ENCODE measurements around the gene SPEM1.

Gene SPEM1

DNA sequence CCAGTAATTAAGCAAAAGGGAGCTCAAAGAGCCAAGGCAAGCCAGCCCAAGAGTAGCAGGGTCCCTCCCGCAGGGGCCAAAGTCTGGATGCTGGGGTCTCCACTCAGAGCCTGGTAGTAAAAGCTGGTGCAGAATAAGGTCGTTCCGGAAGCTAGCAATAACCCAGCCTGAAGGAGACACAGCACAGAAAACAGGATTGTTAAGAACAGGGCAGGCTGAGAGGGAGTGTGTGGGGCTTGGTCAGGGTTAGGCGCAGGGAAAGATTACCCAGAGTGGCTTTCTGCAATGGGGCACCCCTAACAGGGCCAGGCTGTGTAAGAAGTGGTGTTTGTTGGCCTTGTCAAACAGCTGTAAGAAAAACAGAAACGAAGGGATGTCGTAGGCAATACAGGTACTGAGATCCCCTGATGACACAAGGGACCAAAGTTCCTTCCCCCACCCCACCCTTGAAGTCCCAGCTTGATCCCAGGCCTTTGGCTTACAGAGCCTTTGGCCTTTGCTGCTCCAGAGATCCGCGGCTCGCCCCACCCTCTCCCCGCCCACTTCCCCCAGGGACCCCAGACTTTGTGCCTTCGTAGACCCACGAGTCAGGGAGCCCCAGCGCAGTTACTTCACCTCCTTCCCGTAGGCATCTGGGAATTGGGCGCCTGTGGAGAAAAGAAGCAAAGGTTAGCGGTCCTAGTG is 16.9 kb upstream of the SPEM1 start:
- DNase-seq = no peak

GRCh38 chr17:7403727-7403976 is 16.5 kb upstream of the SPEM1 start:
- DNase-seq = no peak

- peak; percentile 88 for DNase-seq
Measured at GRCh38 chr17:7403977-7404736, 16.0 kb upstream of the SPEM1 start, which contains the start of gene TMEM256. TSS of gene TMEM256 (minus strand) at chr17:7404097. CDS start at chr17:7404084, 13 bp downstream.

DNA sequence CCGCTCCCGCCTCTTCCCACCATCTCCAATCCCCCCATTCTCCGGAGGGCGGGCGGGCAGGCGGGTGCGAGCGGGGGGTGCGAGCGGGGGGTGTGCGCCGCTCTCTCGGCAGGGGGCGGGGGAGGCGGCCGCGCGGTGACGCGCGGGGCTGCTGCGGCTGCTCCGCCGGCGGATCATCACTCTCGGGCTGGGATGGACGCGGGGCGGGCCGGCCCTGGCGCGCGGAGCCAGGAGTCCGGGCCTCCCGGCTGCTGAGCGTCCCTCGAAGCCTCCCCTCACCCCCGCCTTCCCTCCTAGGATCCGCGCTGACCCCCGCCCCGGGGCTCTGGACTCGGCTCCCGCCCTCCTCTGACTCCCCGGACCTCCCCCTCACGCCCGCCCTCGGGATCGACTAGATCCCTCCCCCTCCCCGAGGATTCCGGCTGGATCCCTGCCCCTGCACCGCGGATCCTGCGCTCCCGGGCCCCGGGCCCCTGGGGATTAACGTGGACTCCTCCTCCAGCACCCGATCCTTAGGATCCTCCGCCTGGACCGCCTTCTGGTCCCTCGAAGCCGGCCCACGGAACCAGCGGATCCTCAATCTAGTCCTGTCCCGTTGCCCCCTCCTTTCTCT is 15.3 kb upstream of the SPEM1 start:
- no peak for DNase-seq

DNA sequence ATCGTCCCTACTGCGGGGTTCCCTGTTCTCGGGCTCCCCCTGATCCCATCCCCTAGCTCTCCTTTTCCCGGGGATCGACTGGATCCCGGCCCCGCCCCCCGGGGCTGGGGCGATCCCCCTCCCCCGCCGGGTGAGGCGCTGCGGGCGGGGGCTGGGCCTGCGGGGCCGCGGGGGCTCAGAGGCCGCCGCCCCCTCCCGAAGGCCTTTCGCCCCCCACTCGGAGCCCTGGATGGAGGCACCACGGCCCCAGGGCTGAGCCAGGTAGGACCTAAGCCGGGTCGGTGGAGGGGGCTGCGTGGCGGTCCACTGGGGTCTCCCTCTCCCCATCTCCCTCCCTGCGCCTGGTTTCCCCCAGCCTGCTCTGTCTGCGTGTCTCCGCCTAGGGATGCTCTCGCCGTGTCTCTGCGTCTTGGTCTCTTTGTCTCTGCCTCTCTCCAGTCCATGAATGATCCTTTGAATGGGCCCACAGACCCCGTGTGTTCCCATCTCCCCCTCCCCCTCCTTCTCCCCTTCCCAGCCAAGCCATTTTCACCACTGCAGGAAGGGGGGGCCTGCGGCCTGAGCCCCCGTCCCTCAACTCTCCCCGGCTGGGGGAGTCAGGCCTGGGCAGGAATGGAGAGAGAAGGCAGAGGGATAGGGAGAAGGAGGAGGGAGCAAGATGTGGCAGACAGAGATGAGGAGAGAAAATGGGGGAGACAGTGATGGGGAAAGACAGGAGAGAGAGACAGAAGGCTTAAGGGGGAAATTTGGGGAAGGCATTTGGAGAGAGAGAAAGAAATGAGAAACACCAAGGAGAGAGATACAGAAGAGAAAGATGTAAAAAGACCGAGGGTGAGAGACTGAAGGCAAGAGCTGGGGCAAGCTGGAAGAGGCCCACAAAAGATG is 14.5 kb upstream of the SPEM1 start:
- no peak for DNase-seq

DNA sequence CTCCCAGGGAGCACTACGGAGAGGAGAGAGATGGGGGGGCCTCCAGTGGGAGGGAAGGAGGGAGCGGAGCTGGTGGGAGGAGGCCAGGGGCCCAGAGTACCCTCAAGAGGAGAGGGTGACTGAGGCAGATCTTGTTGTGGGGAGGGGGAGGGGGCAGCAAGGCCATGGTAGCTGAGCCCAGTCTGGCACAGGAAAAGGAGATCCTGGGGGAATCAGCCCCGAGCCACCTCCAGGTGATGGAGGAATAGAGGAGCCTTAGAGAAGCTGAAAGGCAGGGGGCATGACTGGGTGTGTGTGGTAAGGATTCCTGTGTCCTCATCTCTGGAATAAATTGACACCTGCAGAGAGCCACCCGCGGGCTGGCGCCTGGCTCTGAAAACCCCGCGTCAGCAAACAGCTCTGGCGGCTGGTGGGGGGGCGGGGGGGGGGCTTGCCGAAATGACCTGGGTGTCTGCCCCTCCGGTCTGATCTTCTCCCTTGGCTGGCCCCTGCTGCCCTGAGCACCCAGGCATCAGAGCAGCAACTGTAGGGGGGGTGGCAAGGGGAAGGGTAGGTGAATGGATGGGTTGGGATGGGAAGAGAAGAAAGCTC is 13.8 kb upstream of the SPEM1 start:
- no peak for DNase-seq

- DNase-seq = no peak
Measured at GRCh38 chr17:7407082-7407481, 13.0 kb upstream of the SPEM1 start.

DNA sequence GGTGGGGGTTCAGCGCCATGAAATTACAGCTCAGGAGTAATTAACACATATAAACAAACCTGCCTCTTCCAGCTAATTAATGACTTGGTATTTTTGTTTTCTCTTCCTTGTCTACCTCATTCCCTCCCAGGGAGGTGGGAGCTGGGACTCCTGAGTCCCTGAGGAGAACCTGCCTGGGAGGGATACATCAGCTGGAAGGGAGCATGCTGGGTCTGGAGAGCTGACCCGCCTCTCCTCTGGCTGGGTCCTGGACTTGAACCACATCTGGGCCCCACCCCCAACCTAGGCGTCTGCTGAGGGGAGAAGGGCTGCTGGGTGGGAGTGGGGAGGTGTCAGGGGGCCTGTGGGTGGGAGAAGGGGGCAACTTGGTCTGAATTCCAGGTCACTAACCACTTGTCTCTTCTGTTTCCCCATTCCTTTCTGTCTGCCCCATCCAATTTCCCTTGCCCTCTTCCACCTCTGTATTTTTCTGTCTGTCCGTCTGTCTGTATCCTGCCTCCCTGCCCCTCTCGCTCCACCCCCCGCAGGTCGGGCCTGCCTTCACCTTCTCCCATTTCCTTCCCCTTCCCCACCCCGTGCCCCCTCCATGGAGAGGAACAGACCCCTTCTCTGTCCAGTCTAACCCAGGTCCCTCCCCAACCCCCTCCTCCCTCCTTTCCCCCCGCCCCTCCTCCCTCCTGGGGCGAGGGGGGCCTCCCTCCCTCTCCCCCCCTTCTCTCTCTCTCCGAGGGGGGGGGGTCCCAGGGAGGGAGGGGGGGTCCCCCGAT is 12.5 kb upstream of the SPEM1 start, which contains the start of gene NLGN2:
Gene NLGN2 (plus strand): TSS at position 361 of the 767 bp plus-strand sequence. CDS start 411 bp downstream, outside the sequence.
- DNase-seq = no peak

- DNase-seq = no peak
Measured at GRCh38 chr17:7408252-7408727, 11.8 kb upstream of the SPEM1 start.

DNA sequence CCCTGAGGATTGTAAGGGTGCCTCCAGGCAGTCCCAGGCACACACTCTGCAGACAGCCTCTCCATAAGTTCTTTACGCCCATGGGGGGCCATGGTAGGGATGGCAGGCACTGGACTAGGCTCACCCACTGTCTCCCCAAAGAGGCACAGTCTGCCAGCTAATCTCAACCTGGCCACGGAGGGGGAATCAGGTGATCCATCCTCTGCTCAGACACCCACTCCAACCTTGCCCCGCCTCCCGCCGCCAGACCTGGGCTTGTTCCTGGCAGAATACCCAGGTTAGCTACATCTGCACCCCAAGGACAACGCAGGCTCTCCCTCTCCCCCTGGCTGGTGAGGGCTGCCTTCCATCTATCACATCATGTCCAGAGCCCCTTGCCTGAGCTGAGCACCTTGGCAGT is 11.3 kb upstream of the SPEM1 start:
- no peak for DNase-seq

DNA sequence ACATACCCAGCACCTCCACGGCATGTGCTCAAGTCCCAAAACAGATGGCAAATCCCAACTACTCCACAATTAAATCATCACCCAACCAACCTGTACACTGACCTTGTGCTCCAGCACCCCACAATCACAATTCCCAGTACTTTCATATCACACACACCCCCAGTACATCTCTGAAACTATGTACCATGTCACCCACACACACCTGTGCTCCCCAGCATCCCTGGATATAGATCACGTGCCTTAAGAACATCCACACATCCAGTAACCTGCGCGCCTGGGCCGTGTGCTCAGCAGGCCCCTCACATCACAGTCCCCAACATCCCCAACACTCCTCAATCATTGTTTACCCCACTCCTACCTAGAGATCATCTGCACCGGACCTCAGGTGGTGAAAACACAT is 10.4 kb upstream of the SPEM1 start:
- no peak for DNase-seq

DNA sequence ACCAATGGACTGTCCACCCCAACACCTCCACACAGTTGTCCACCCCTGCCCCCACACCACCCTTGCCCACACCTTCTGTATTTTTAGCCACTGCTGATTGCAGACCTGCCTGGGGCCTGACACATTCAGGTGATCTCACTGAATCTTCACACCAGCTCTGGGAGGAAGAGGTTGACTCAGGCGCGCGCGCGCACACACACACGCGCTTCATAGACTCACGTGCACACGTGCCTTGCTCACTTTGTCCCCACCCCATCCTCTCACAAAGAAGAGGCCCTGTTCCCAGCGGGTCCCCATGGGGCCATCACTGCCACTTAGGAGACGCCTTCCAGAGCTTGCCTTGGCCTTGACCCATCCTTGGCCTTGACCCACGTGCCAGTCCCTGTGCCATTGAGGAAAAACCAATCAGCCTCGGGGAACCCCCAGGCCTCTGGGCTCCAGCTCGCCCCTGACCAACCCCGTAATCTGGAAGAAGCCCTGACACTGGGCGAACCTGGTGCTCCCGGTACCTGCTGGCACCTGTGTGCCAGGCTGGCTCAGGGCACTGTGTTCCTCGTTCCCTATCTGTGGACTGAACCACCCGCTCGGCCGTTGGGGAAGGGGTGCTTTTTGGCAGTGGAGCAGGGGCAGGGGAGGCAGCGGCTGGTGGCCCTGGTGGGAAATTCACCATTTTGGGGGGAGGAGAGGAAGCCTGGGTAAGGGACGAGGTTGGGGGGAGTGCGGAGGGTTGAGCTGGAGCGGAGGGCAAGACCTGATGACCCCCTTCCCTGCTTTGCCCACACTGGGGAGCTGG is 9.3 kb upstream of the SPEM1 start:
- no peak for DNase-seq

GRCh38 chr17:7411427-7411750 is 8.7 kb upstream of the SPEM1 start:
- DNase-seq = no peak

- no peak for DNase-seq
Measured at GRCh38 chr17:7413346-7413985, 6.7 kb upstream of the SPEM1 start.

DNA sequence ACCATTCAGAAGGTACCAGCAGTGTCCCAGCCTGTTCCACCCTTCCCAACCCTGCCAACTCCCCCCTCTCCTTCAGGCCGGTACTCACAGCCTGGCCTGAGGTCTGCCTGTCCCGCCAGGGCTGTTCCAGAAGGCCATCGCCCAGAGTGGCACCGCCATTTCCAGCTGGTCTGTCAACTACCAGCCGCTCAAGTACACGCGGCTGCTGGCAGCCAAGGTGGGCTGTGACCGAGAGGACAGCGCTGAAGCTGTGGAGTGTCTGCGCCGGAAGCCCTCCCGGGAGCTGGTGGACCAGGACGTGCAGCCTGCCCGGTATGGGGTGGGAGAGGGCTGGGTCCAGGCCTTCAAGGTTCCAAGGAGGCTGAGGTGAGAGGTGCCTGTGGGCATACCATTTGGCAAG is 5.3 kb upstream of the SPEM1 start:
- DNase-seq = no peak

GRCh38 chr17:7415784-7416183 is 4.3 kb upstream of the SPEM1 start:
- DNase-seq = no peak

- no peak for DNase-seq
Measured at GRCh38 chr17:7416323-7416722, 3.8 kb upstream of the SPEM1 start.

DNA sequence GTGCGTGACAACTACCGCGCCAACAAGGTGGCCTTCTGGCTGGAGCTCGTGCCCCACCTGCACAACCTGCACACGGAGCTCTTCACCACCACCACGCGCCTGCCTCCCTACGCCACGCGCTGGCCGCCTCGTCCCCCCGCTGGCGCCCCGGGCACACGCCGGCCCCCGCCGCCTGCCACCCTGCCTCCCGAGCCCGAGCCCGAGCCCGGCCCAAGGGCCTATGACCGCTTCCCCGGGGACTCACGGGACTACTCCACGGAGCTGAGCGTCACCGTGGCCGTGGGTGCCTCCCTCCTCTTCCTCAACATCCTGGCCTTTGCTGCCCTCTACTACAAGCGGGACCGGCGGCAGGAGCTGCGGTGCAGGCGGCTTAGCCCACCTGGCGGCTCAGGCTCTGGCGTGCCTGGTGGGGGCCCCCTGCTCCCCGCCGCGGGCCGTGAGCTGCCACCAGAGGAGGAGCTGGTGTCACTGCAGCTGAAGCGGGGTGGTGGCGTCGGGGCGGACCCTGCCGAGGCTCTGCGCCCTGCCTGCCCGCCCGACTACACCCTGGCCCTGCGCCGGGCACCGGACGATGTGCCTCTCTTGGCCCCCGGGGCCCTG is 3.0 kb upstream of the SPEM1 start:
- DNase-seq = no peak

GRCh38 chr17:7418472-7419152 is 1.5 kb upstream of the SPEM1 start:
- DNase-seq = no peak

- no peak for DNase-seq
Measured at GRCh38 chr17:7421186-7421585, 1.1 kb downstream of the SPEM1 start.

Data from activated CD4-positive, alpha-beta T cell treated with anti-CD3 and anti-CD28 coated beads for 1 hour (primary cell).